T47D (cell line): Measurements from ENCODE around the gene CLASP1.
"Not testable (repeated sequence)": the region's sequence is repeated elsewhere in the genome, so short reads cannot be mapped to it uniquely, and the experiment has no call there.

ENCODE experiments used
- DNase-seq, 2 experiments: peaks; one replicate each; pipeline versions ENCODE4 v3.0.0 to v3.0.0-alpha.2; 2011 to 2012; ENCODE audit warnings: low read depth in 1 of 2, low spot score in 1 of 2
- JUND ChIP-seq: IDR thresholded peaks from 2 replicates; pipeline ENCODE4 v1.6.1; 2012; ENCODE audit warnings: low read depth
- in situ Hi-C: cut with HindIII; loops from 2 replicates; pipeline ENCODE4 v1.10.0; 2016; ENCODE audit warnings: low sequenced_read_pairs, low pct_unique_long_range_greater_than_20kb

CLASP1 gene

DNA sequence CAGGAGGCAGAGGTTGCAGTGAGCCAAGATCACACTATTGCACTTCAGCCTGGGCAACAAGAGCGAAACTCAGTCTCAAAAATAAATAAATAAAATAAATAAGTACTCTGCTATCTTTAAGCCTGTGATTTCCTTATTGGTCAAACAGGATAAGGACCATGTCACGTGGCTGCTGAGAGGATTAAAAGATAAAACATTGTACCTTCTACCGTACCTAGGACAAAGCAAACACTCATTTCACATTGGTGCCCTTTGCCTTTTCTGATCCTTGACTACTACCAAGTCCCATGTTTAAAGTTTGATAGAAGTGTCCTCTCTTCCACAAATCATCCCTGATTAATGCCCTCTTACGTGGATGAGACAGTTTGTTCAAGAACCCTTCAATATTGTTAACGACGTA lies 244.0 kb downstream of the CLASP1 start:
- no peak for DNase-seq
- in situ Hi-C loops, result no loop called here
- no peak for TF ChIP-seq JUND

DNA sequence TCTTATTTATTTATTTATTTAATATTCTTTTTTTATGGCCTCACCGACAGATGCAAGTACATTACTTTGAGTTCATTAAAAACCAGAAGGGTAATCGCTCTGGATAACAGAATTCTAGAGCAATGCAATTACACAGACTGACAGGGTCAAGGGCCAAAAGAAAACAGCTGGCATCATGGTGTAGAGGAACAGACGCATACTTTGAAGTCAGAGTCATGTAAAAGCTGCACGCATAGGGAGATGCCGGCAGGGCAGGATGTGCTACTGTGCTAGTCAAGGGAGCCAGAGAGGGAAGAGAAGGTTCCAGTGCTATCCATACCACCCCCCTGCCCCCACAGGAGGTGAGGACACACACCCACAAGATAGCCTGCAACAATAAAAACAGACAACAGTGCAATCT lies 249.1 kb downstream of the CLASP1 start:
- in situ Hi-C loops, result no loop called here
- no peak for DNase-seq
- no peak for TF ChIP-seq JUND

- in situ Hi-C loops, result no loop called here
- TF ChIP-seq JUND, result no peak
- DNase-seq, result no peak
These were observed 250.4 kb downstream of the CLASP1 start for GRCh38 chr2:121398853-121399252.

GRCh38 chr2:121390082-121390692 lies 259.1 kb downstream of the CLASP1 start:
- DNase-seq, result no peak
- in situ Hi-C loops, result no loop called here
- no peak for TF ChIP-seq JUND

- in situ Hi-C loops, result no loop called here
- no peak for DNase-seq
- TF ChIP-seq JUND, result no peak
These were observed 260.9 kb downstream of the CLASP1 start for GRCh38 chr2:121388371-121388770.

- TF ChIP-seq JUND, result no peak
- in situ Hi-C loops, result no loop called here
- no peak for DNase-seq
These were observed 261.5 kb downstream of the CLASP1 start for GRCh38 chr2:121387591-121388325.

GRCh38 chr2:121386707-121387106 lies 262.6 kb downstream of the CLASP1 start:
- in situ Hi-C loops, result no loop called here
- no peak for DNase-seq
- TF ChIP-seq JUND, result no peak

DNA sequence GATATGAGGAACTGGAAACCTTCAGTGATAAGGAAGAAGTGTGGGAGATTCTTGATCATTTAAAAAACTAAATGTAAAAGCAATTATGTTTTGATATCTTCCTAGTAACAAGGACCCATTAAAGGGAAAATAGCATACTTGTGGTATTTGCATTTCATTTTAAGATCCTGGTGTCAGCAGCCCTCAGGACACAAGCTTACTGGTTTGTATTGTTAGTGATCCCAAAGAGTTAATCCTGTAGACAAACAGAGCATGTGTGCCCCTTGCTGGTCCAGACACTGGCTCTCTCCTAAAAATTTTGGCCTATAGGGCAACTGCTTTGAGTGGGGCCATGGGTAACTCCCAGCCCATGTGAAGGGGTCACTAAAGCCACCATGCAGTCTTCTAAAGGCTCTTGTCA lies 263.2 kb downstream of the CLASP1 start:
- peak in 1 of 2 experiments; percentile 25 for DNase-seq
- TF ChIP-seq JUND, result no peak
- in situ Hi-C loops, result no loop called here

- no peak for TF ChIP-seq JUND
- in situ Hi-C loops, result no loop called here
- peak in 1 of 2 experiments; percentile 9 for DNase-seq
These were observed 266.5 kb downstream of the CLASP1 start for GRCh38 chr2:121382744-121383143.

DNA sequence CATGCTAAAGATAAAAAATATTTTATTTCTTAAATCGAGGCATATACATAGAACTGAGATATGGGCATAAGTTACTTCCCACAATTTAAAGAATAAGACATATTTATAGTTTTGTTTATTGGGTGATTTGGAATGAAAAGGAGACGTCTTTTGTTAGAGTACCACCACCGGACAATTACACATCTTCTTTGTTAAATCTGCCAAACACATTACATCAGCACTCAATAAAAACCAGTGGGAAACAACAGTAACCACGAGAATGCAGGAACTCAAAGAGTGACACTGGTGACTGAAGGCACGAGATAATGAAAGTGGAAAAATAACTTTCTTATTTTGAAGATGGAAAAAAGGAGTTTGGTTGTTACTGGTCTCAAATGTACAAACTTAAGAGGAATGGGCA lies 271.6 kb downstream of the CLASP1 start:
- no peak for TF ChIP-seq JUND
- in situ Hi-C loops, result no loop called here
- DNase-seq, result no peak

DNA sequence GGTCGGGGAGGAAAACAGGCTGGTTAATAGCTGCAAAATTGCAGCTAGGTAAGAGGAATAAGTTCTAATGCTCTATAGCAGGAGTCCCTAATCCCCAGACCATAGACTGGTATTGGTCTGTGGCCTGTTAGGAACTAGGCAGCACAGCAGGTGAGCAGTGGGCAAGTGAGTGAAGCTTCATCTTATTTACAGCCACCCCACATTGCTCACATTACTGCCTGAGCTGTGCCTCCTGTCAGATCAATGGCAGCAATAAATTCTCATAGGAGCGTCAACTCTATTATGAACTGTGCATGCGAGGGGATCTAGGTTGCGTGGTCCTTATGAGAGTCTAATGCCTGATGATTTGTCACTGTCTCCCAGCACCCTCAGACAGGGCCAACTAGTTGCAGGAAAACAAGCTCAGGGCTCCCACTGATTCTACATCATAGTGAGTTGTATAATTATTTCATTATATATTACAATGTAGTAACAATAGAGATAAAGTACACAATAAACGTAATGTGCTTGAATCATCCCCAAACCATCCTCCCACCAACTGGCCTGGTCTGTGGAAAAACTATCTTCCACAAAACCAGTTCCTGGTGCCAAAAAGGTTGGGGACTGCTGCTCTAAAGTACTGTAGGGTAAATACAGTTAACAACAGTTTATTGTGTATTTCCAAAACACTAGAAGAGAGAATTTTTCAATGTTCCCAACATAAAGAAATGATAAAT lies 272.6 kb downstream of the CLASP1 start:
- TF ChIP-seq JUND, result no peak
- DNase-seq, result no peak
- in situ Hi-C loops, result no loop called here

GRCh38 chr2:121375621-121376159 lies 273.6 kb downstream of the CLASP1 start:
- no peak for TF ChIP-seq JUND
- in situ Hi-C loops, result no loop called here

DNA sequence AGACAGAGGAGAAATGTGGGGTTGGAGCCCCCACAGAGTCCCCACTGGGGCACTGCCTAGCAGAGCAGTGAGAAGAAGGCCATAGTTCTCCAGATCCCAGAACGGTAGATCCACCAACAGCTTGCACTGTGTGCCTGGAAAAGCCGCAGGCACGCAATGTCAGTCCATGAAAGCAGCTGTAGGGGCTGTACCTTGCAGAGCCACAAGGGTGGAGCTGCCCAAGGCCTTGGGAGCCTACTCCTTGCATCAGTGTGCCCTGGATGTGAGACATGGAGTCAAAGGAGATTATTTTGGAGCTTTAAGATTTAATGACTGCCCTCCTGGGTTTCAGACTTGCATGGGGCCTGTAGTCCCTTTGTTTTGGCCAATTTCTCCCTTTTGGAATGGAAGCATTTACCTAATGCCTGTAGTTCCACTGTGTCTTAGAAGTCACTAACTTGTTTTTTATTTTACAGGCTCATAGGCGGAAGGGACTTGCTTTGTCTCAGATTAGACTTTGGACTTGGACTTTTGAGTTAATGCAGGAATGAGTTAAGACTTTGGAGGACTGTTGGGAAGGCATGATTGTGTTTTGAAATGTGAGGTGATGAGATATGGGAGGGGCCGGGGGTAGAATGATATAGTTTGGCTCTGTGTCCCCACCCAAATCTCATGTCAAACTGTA lies 274.7 kb downstream of the CLASP1 start:
- in situ Hi-C loops, DNase-seq: not testable (repeated sequence)

More at GRCh38 chr2:121375621-121376159, 273.6 kb downstream of the CLASP1 start:
- DNase-seq, result no peak
